GM12865 (cell line): ENCODE measurements around the gene PAK6.

ENCODE experiments used
- DNase-seq: peaks from one replicate; pipeline ENCODE4 v3.0.0; 2010; ENCODE audit warnings: low read depth
- H3K4me3 ChIP-seq: 2 replicates; pipeline ENCODE4 v1.5.1; 2011; ENCODE audit warnings: mild to moderate bottlenecking, low read depth, low read length, control low read depth
- TF ChIP-seq, protein P1 (sequence below): IDR thresholded peaks from 2 replicates; pipeline ENCODE4 v1.5.1; 2011; ENCODE audit warnings: low read length, control low read depth, low read depth, inconsistent platforms; ENCODE audit not compliant: insufficient read depth; ENCODE audit errors: missing control alignments

PAK6 gene

DNA sequence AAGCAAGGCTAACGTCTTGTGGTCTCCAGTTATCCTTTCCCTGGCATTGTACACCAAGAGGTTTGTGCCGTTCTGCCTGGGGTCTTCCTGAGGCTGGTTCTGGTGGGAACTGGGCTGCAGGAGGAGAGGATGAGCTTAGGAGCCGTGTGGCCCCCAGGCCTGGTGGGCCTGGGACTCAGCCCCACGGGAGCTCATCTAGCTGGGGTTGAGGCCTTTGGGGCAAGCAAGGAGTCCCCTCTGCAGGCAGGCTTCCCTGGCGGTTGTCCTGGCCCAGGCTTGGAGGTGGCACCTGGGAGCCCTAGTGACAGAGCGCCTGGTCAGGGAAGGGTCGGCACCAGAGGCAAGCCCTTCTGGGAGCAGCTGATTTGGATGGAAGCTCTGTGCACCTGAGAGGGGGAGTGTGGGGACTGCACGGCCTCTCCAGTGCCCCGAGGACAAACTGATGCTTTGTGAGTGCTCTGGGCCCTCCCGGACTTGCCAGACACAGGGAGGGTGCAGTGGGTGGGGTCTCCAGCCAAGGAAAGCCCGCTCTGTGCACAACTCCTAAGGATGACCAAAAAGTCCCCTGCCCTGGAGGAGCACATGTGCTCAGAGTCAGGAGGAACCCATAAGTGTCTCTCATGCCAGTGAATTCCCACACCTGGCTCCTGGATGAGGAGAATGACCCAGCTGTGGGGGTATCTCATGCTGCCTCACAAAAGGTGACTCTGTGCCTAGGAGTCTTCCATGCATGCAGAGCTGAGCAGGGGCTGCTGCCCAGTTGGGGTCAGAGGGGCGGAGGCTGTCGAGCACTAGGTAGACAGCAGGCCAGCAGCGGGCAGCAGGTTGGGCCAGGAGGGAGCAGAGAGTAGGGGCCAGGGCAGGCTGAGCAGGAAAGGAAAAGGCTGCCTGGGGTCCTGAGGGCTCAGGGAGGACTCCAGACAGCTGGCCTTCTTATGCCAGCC is 2.7 kb downstream of the PAK6 start:
- DNase-seq, result no peak
- H3K4me3 ChIP-seq, result no peak overlapping the region
- TF ChIP-seq, protein P1, sequence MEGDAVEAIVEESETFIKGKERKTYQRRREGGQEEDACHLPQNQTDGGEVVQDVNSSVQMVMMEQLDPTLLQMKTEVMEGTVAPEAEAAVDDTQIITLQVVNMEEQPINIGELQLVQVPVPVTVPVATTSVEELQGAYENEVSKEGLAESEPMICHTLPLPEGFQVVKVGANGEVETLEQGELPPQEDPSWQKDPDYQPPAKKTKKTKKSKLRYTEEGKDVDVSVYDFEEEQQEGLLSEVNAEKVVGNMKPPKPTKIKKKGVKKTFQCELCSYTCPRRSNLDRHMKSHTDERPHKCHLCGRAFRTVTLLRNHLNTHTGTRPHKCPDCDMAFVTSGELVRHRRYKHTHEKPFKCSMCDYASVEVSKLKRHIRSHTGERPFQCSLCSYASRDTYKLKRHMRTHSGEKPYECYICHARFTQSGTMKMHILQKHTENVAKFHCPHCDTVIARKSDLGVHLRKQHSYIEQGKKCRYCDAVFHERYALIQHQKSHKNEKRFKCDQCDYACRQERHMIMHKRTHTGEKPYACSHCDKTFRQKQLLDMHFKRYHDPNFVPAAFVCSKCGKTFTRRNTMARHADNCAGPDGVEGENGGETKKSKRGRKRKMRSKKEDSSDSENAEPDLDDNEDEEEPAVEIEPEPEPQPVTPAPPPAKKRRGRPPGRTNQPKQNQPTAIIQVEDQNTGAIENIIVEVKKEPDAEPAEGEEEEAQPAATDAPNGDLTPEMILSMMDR, result no peak

DNA sequence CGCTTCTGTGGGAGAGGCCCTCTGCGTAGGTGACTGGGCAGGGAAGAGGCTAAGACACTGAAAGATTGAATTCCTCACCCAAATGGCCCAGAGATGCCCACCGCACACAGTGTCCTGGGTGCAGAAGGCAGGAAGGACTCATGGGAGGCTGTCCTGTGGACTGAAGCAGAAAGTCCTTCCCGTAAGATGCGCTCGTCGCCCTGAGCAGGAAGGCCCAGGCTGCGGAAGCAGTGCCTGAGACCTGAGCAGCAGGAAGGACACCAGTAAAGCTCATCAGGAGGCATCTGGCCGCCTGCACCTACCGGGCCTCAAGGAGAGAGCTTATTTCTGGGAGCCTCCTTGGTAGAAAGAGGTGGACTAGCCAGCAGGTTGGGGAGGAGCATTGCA is 3.3 kb downstream of the PAK6 start:
- DNase-seq, result no peak
- TF ChIP-seq, protein P1, result no peak
- no peak overlapping the region for H3K4me3 ChIP-seq

DNA sequence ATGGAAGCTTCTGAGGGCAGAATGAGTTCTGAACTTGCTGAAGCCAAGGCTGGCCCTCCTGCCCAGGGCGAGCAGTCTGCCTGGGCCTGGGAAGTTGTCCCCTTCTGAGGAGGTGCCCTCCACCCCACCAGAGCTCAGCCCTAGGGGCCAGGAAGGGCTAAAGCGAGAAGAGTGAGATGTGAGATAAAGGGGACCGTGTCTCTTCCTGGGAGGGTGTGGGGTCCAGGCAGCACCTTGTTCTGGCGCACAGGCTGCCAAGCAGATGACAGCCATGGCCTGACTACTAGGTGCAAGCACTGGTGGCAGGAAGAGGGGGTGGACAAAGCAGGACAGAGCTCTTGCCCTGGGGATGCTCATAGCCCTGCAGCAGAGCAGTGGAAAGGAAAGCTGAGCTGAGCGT is 3.7 kb downstream of the PAK6 start:
- no peak for DNase-seq
- TF ChIP-seq, protein P1, result no peak
- H3K4me3 ChIP-seq, result no peak overlapping the region

DNA sequence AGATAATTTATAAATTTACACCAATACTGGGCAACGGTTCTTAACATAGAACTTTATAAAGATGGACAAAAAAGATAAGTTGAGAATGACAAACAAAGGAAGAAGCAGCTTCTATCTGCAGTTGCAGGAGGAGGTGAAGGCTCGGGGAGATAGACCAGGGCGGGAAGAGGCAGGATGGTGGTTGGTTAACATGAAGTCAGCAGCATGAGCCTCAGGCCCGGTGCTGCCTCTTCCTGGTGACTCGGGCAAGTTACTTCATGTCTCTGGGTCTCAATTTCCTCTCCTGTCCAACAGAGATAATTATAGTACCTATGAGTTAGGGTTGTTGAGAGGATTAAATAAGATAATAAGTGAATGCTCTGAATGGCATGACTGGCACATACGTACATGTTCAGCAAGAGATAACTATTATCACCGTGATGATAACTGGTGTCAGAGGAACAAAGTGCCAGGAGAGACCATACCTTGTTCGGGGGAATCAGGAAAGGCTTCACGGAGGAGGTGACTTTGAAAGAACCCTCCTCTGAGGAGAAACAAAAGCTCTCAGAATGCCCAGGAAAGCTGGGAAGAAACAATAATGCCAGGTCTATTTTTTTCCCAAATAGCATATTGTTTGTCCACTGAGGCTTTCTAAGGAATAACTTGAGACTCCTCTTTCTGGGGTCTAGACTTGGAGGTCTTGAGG is 4.4 kb downstream of the PAK6 start:
- TF ChIP-seq, protein P1, result no peak

DNA sequence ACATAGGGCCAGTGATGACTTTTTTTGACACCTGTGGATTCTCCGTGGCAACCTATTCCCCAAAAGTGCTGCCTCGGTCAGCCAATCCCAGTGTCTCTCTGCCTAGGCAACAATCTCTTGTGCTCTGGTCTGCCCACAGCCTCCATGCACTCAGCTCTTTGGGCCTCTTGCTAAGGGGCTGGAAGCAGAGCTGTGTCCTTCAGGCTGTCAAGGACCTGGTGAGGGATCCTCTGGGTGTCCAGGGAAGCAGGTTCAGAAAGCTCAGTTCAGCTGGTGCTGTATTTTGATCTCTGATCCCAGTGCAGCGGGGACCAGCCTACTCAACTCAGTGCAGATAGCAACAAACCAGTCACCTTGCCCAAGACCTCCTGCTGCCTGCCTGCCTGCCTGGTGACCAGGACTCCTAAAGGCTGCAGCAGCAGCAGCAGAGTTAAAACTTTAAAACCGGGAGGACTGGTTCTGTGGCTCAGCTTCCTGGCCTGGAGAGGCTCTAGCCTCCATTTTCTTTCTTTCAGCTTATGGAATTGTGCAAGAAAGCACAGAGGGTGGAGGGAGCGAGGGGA is 6.2 kb downstream of the PAK6 start:
- no peak for DNase-seq

More for the DNA sequence above, 4.4 kb downstream of the PAK6 start:
- no peak for DNase-seq
- no peak overlapping the region for H3K4me3 ChIP-seq

DNA sequence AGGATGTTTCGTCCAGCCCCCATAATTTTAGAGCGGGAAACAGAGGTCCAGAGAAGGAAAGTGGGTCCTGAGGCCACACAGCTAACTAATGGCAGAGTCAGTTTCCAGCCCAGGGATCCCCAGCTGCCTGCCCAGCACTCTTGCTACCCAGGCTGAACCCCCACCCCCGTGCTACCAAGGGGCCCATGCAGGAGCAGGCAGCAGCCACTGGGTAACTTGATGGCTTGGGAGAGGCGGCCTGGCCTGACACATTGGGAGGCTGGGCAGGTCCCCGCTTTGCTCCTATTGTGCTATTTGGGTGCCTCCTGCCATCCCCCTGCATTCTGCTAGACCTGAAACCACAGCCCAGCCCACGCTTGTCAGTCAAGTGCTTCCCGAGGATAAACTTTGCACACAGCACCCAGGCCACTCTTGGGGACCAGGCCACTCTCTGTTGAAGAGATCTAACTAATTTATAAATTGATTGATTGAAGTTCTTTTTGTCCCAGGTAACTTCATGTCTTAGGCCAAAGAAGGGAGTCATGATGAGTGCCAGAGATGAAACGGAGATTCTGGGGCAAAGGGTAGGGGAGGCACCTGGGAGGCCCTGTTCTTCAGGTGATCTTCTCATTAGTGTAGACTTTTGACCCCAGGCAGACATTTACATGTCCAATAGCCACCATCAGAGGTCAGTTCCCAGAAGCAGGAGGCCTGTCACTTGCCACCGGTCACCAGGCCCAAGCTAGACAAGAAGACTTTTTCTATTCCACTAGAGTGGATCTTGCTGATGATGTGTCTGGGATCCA is 7.0 kb downstream of the PAK6 start:
- H3K4me3 ChIP-seq, result no peak overlapping the region
- DNase-seq, result no peak
- TF ChIP-seq, protein P1, result no peak

More for the DNA sequence above, 6.2 kb downstream of the PAK6 start:
- no peak overlapping the region for H3K4me3 ChIP-seq
- TF ChIP-seq, protein P1, result no peak
